Skeletal muscle cell (primary cell): ENCODE data around the gene ELMO1.

ENCODE experiments used
- DNase-seq: peaks from one replicate; pipeline ENCODE4 v3.0.0-alpha.2; 2010; ENCODE audit warnings: low read depth
- H3K4me3 ChIP-seq: 2 replicates; pipeline ENCODE4 v1.5.1; 2011; ENCODE audit warnings: low read depth, mild to moderate bottlenecking, control low read depth, low read length, moderate library complexity

ELMO1 gene

GRCh38 chr7:37100735-37101331, 347.8 kb downstream of the ELMO1 start:
- no peak for DNase-seq
- H3K4me3 ChIP-seq: no peak overlapping the region

GRCh38 chr7:37098762-37099161, 349.9 kb downstream of the ELMO1 start:
- no peak overlapping the region for H3K4me3 ChIP-seq
- DNase-seq: no peak

- no peak for DNase-seq
- no peak overlapping the region for H3K4me3 ChIP-seq
Measured at GRCh38 chr7:37097983-37098382, 350.7 kb downstream of the ELMO1 start.

- no peak overlapping the region for H3K4me3 ChIP-seq
- no peak for DNase-seq
Measured at GRCh38 chr7:37097276-37097675, 351.4 kb downstream of the ELMO1 start.

- DNase-seq: no peak
- no peak overlapping the region for H3K4me3 ChIP-seq
Measured at GRCh38 chr7:37096341-37096740, 352.3 kb downstream of the ELMO1 start.

- no peak overlapping the region for H3K4me3 ChIP-seq
- no peak for DNase-seq
Measured at GRCh38 chr7:37095122-37095521, 353.5 kb downstream of the ELMO1 start.

GRCh38 chr7:37093257-37093656, 355.4 kb downstream of the ELMO1 start:
- DNase-seq: no peak
- no peak overlapping the region for H3K4me3 ChIP-seq

GRCh38 chr7:37092548-37092947, 356.1 kb downstream of the ELMO1 start:
- no peak overlapping the region for H3K4me3 ChIP-seq
- no peak for DNase-seq

- DNase-seq: no peak
Measured at GRCh38 chr7:37089972-37090371, 358.7 kb downstream of the ELMO1 start.

GRCh38 chr7:37085600-37085999, 363.1 kb downstream of the ELMO1 start:
- no peak for DNase-seq

More at GRCh38 chr7:37089972-37090371, 358.7 kb downstream of the ELMO1 start:
- no peak overlapping the region for H3K4me3 ChIP-seq

GRCh38 chr7:37084303-37084702, 364.4 kb downstream of the ELMO1 start:
- DNase-seq: no peak
- H3K4me3 ChIP-seq: no peak overlapping the region

More at GRCh38 chr7:37085600-37085999, 363.1 kb downstream of the ELMO1 start:
- H3K4me3 ChIP-seq: no peak overlapping the region

- DNase-seq: peak; percentile 15
- no peak overlapping the region for H3K4me3 ChIP-seq
Measured at GRCh38 chr7:37083311-37084096, 365.2 kb downstream of the ELMO1 start.

- no peak overlapping the region for H3K4me3 ChIP-seq
- no peak for DNase-seq
Measured at GRCh38 chr7:37081436-37081835, 367.2 kb downstream of the ELMO1 start.

- no peak for DNase-seq
Measured at GRCh38 chr7:37079420-37079819, 369.2 kb downstream of the ELMO1 start.

GRCh38 chr7:37076668-37077067, 372.0 kb downstream of the ELMO1 start:
- no peak for DNase-seq
- no peak overlapping the region for H3K4me3 ChIP-seq

More at GRCh38 chr7:37079420-37079819, 369.2 kb downstream of the ELMO1 start:
- no peak overlapping the region for H3K4me3 ChIP-seq

- H3K4me3 ChIP-seq: no peak overlapping the region
- no peak for DNase-seq
Measured at GRCh38 chr7:37074370-37074769, 374.3 kb downstream of the ELMO1 start.

GRCh38 chr7:37071124-37071523, 377.5 kb downstream of the ELMO1 start:
- no peak for DNase-seq
- no peak overlapping the region for H3K4me3 ChIP-seq

GRCh38 chr7:37070471-37070870, 378.2 kb downstream of the ELMO1 start:
- no peak for DNase-seq
- no peak overlapping the region for H3K4me3 ChIP-seq

GRCh38 chr7:37070031-37070430, 378.6 kb downstream of the ELMO1 start:
- no peak for DNase-seq
- no peak overlapping the region for H3K4me3 ChIP-seq

GRCh38 chr7:37069336-37069735, 379.3 kb downstream of the ELMO1 start:
- H3K4me3 ChIP-seq: no peak overlapping the region
- DNase-seq: no peak

- no peak overlapping the region for H3K4me3 ChIP-seq
- DNase-seq: no peak
Measured at GRCh38 chr7:37068902-37069301, 379.8 kb downstream of the ELMO1 start.
